T47D (cell line): Measurements from ENCODE around the gene DCANP1.

Source experiments
- DNase-seq, 2 experiments: peaks; one replicate each; pipeline versions ENCODE4 v3.0.0 to v3.0.0-alpha.2; 2011 to 2012; ENCODE audit warnings: low read depth in 1 of 2, low spot score in 1 of 2
- JUND ChIP-seq: IDR thresholded peaks from 2 replicates; pipeline ENCODE4 v1.6.1; 2012; ENCODE audit warnings: low read depth
- in situ Hi-C: cut with HindIII; loops from 2 replicates; pipeline ENCODE4 v1.10.0; 2016; ENCODE audit warnings: low sequenced_read_pairs, low pct_unique_long_range_greater_than_20kb

DCANP1 gene

DNA sequence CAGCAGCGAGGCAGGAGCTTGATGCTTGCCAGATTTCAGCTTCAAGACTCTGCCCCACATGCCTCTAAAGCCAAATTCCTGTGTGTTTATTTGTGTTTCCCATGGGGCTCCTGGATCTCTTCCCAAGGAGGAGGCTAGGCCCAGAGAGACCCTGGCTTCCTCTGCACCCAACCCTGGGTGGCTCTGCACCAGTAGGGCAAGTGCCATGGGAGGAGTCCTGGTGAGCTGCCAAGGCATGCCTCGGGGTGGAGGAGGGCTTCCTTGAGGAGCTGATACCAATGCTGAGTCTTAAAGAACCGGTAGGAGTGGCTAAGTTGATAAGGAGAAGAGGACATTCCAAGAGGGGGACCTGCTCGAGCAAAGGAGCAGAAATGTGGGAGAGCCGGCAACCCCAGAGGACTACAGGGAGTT, 11.8 kb upstream of the DCANP1 start:
- in situ Hi-C loops: no loop called here

DNA sequence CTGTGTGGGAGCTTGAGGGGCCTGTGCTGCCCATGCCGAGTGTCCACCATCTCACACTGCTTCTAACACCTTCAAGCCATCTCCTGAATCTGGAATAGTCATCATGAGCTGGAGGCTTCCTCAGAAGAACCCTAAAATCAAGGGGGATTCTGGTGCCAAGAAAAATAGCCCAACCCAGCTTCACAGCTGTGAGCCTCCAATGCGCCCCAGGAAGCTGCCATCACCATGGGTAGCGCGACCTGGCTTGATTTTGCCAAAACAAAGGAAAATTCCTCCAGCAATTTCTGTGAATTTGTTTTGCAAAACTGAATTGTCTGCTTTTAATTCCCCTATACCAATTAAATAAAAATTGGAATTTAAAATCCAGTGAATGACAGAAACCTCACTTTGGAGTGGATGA, 11.2 kb upstream of the DCANP1 start:
- in situ Hi-C loops: no loop called here
- no peak for DNase-seq
- no peak for TF ChIP-seq JUND

More for the DNA sequence above, 11.8 kb upstream of the DCANP1 start:
- no peak for TF ChIP-seq JUND
- peak in 1 of 2 experiments; percentile 9 for DNase-seq

DNA sequence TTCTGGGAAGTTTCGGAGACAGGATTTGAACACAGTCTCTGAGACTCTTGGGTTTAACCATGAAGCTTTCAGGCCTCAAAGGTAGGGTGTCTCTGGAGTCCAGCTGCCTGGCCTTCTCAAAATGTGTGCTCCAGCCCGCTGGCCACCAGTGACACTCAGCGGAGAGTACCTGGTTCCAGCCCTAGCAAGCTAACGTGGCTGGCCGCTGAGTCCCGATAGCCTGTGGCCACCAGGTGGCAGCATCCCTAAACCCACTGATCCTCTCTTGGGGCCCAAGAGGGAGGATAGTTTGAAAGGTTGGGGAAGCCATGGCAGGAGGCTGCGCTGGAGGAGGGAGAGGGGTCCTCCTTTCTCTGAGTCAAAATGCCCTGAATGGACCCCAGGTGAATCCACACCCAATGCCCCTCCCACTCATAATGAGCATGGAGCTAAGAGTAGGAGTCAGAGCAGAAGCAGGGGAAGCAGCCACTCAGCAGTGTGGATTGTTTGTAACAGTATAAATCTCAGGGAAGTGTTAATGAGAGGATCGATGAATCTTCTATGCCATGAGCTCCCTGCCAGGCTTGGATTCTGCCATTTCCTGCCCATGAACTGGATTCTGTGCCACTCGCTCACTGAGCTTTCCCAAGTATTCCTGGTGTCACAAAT, 10.4 kb upstream of the DCANP1 start:
- DNase-seq: peak; percentile 79

DNA sequence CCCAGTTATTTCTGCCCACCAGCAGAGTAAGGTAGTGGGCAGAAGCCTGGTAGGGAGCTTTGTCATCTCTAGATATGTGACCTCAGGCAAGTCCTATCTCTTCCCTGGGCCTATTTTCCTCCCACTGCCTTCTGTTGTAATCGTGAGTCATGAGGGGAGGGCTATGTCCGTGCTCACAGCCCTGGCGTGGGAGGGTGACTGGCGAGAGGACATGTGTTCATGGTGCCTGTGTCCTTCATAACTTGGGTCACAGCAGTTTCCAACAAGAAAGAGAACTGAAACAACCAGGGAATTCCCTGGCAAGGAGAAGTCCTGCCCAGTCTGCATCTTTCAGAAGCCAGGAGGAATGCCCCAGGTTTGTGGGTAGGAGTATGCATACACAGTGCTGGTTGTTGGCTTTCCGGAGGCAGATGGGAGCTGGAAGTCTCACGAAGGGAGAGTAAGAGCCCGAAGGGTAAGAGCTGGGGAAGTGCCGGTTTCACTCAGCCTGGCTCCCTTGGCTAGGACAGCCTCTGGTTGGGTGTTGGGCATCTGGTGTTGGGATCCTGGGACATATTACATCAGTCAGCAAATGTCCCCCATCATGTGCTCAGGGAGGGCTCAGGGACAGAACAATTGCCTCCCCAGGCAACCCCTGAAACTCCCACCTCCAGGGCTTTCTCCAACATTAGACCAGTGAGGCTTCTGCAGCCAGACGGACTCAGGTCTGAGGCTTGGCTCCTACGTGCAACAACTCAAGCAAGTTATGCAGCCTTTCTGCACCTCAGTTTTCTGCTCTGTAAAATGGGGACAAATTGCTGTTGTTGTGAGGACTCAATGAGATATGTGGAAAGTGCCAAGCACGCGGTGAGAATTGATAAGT, 9.3 kb upstream of the DCANP1 start:
- in situ Hi-C loops: no loop called here
- no peak for TF ChIP-seq JUND
- DNase-seq: no peak

More for the DNA sequence above, 10.4 kb upstream of the DCANP1 start:
- in situ Hi-C loops: no loop called here
- TF ChIP-seq JUND: no peak

DNA sequence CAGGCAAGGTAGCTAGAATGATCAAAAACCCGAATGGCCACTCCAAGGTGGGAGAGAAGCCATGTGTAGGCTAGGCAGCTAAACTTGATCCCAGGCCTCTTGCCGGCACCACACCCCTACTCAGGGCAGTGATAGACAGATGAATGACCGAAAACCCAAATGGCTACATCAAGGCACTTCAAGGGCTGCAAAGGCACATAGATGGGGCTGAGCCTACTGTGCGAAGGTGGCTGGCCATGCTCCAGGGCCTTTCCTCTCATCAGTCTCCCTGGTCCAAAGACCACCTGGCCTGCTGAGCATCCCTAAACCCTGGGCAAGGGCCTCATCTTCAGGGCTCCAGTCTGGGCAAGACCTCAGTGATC, 8.7 kb upstream of the DCANP1 start:
- in situ Hi-C loops: no loop called here
- TF ChIP-seq JUND: no peak

DNA sequence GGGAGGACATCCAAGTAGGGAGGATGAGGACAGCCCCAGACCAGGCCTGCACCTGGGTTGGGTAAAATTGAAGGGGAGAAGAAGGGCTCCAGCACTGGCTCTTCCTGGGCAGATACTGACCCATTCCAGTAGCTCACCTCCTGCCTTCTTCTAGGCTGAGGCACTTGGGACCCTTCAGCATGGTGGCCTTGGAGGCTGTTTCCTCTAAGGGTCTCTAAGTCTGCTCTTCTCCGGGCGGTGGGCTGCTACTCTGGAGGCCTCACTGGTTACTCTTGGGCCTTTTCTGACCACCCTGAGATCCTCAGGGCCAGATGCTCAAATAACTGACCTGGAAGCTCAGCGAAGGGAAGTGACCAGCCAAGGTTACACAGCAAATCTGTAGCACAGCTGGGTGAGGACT, 7.8 kb upstream of the DCANP1 start:
- no peak for TF ChIP-seq JUND
- in situ Hi-C loops: no loop called here
- DNase-seq: no peak

More for the DNA sequence above, 8.7 kb upstream of the DCANP1 start:
- DNase-seq: no peak

DNA sequence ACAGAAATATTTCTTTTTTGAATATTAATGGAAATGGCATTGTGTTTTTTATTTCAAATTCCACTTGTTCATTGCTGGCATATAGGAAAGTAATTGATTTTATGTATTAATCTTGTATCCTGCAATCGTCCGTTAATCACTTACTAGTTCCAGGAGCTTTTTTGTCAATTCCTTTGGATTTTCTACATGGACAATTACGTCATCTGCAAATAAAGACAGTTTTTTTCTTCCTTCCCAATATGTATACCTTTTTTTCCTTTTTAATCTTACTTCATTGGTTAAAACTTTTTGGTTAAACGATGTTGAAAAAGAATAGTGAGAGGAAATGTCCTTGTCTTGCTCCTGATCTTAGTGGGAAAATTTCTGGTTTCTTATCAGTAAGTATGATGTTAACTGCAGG, 6.5 kb upstream of the DCANP1 start:
- in situ Hi-C loops: no loop called here
- no peak for DNase-seq
- TF ChIP-seq JUND: no peak

DNA sequence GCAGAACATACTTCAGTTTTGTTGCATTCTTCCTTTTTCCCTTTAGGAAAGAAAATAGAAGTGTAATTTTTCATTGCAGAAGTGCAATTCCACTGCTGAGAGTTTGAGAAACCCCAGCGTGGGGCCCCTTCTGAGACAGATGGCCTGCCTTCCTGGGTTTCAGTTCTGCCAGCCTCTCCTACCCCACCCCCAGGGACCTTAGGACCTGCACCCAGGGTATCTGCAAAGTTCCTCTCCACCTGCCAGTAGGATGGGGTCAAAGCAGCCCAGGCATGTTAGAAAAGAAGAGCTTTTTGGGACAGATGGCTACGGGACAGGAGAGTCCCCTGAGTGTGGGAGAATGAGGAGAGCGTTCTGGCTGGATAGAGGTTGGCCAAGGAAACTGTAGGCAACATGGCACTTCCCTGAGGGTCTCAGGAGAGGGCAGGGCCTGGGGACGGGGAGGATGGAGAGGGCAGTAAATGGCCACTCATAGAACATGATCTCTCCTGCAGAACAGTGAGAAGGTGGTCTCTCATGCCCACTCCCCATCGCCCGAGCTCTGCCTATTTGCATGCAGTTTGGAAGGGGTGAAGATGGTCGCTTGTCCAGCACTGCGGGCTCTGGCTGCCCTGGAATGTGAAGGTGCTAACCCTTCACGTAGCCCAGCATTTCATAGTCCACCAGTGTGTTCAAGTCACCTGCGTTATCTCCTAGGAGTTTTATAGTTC, 5.3 kb upstream of the DCANP1 start, which contains the start of gene TIFAB:
TIFAB (minus strand) TSS at position 31 of the 710 bp plus-strand sequence. CDS start 2,412 bp downstream, outside the sequence.
- in situ Hi-C loops: no loop called here
- no peak for TF ChIP-seq JUND

DNA sequence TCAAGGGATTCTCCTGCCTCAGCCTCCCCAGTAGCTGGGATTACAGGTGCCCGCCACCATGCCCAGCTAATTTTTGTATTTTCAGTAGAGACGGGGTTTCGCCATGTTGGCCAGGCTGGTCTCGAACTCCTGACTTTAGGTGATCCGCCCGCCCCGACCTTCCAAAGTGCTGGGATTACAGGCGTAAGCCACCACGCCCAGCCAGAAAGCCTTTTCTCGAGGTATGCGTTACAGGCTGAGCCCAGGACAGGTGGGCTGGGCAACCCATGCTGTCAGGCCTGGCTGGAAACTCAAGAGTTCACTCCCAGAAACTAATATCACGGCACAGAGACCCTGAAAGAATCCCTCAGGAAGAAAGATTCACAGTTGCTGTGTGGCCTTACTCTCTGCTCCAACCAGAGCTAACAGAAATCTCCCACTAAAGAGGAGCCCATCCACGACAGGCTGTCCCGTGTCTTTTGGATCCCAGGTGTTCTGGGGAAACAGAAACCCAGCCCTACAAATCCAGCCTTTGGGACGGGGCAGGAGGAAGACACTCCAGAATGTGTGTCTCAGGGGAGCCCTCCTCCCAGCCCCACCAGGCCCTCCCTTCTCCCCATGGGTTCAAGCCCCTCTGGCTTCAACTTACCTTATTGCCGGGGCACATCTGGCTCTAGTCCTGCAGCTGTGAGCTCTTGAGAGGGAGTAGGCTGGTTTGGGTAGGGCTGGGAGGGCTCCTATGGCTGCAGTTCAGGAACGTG, 4.6 kb upstream of the DCANP1 start:
- no peak for DNase-seq
- in situ Hi-C loops: no loop called here
- TF ChIP-seq JUND: no peak

More for the DNA sequence above, 5.3 kb upstream of the DCANP1 start, which contains the start of gene TIFAB:
- no peak for DNase-seq

DNA sequence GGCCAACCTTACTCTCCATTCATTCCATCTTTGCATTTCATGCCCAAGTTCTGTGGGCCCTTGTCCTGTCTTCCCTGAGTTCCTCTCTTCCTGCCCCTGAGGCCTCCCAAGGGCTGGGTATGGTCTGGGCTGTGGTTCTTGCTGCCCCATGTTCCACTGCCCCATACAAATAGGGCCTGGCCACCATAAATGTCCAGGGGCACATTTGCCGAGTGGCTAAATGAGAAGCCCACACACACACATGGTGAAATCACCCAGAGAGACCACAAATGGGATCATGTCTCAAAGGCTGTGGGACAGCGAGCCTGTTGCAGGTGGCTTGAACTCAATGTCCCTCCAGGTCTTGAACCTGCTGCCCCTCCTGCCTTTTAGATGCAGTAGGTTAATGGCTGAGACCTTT, 3.8 kb upstream of the DCANP1 start:
- DNase-seq: no peak
- no peak for TF ChIP-seq JUND
- in situ Hi-C loops: no loop called here

DNA sequence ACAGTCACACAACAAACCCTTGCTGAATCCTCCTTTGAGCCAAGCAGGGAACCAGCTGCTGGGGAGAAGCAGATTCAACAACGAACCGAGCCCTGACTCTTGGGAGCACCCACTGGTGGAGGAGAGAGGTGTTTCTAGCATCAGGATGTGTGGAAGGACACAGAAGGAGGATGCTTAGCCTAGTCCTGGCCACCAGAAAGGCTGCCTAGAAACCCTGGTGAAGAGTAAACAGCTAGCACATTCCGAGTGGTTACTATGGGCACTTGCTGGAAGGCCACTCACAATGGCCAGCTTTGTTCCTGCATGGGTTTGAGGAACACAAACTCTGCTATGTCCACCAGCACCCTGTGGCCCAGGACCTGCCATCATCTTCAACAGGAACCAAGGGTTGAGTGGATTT, 3.2 kb upstream of the DCANP1 start:
- no peak for DNase-seq
- no peak for TF ChIP-seq JUND
- in situ Hi-C loops: no loop called here

DNA sequence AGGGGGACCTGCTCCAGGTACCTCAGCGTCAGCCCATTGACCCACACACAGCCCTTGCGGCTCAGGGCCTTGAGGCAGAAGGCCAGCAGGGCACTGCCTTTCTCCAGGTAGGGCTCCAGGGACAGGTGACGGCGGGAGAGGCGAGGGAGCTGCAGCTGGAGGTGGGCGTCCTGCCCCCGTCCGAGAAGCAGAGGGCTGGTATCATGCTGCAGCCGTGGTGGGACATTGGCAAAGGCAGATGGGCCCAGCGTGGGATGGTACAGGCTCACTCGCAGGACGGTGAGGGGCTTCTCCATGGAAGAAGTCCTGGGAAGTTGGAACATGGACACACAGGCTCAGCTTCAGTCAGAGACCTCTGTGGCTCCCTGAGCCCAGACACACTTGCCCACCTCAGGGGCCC, 2.5 kb upstream of the DCANP1 start:
- no peak for TF ChIP-seq JUND
- in situ Hi-C loops: no loop called here
- DNase-seq: no peak
